Measurements from ENCODE around the gene TYRO3. TPM values are rescaled to one million over a fixed set of nuclear protein-coding genes. Genes with fewer than 3 reads are reported as not detected.
A peak's percentile ranks its signal among the peaks of the same experiment; 100 is the strongest.

Gene TYRO3
- total RNA-seq, 1 experiment from 2014 or later: 118 TPM

DNA sequence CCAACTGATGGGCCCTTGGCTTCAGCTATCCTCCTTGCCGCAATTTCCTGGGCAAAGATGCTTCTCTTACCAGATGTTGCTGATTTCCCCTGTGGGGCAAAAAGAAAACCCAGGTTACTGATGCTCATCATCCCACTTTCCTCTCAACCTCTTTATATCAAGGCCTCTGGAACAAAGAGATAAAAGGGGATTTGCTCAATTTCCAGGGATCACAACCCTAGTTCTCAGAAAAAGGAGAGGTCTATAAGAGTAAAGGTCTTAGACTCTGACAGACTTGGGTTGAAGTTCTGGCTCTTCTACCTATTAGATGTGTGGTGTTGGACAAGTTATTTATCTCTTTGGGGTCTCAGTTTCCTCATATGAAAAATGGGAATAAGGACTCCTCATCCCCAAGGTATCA lies 23.5 kb upstream of the TYRO3 start:
- ChIA-PET CTCF (no interaction called here), POLR2A (no interaction called here)
- Mint-ChIP-seq H3K4me1 (ENCODE audit: low read depth, unreplicated experiment) (no peaks in the 10 kb centered on the region), H3K27me3 (ENCODE audit: insufficient read depth, unreplicated experiment) (no peaks in the 10 kb centered on the region), H3K9me3 (ENCODE audit: unreplicated experiment) (no peaks in the 10 kb centered on the region), H3K27ac (ENCODE audit: unreplicated experiment) (no peak overlapping the region), H3K4me3 (ENCODE audit: unreplicated experiment) (no peak overlapping the region), H3K36me3 (ENCODE audit: insufficient read depth, unreplicated experiment) (peaks cover 50% of the 10 kb centered on the region)
- no peak for DNase-seq
- Histone ChIP-seq H3K27me3 (replicated peaks; ENCODE audit: control insufficient read depth, insufficient read depth, low read length) (no peaks in the 10 kb centered on the region), H3K9me3 (no peaks in the 10 kb centered on the region), H3K4me3 (ENCODE audit: low read depth, low read length) (no peak overlapping the region), H3K36me3 (ENCODE audit: control insufficient read depth, insufficient read depth, low read length) (no peaks in the 10 kb centered on the region; the same call in 1 of the 2 replicates), H3K4me1 (no peaks in the 10 kb centered on the region)
- intact Hi-C loops (cut with micrococcal nuclease; ENCODE audit: unreplicated experiment): no loop called here
- TF ChIP-seq, protein P1, sequence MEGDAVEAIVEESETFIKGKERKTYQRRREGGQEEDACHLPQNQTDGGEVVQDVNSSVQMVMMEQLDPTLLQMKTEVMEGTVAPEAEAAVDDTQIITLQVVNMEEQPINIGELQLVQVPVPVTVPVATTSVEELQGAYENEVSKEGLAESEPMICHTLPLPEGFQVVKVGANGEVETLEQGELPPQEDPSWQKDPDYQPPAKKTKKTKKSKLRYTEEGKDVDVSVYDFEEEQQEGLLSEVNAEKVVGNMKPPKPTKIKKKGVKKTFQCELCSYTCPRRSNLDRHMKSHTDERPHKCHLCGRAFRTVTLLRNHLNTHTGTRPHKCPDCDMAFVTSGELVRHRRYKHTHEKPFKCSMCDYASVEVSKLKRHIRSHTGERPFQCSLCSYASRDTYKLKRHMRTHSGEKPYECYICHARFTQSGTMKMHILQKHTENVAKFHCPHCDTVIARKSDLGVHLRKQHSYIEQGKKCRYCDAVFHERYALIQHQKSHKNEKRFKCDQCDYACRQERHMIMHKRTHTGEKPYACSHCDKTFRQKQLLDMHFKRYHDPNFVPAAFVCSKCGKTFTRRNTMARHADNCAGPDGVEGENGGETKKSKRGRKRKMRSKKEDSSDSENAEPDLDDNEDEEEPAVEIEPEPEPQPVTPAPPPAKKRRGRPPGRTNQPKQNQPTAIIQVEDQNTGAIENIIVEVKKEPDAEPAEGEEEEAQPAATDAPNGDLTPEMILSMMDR (IDR thresholded peaks at IDR 0.05; ENCODE audit: insufficient read depth in 1 of 2, low read depth in 1 of 2, low read length in 1 of 2, severe bottlenecking in 1 of 2, unreplicated experiment in 1 of 2): no peak
- BruUV-seq (replicated peaks): no TSS peak

- H3K9me3 Mint-ChIP-seq (ENCODE audit: unreplicated experiment): no peaks in the 10 kb centered on the region
- H3K27me3 ChIP-seq (replicated peaks; ENCODE audit: control insufficient read depth, insufficient read depth, low read length): no peaks in the 10 kb centered on the region
- no TSS peak for BruUV-seq (replicated peaks)
- H3K9me3 ChIP-seq: no peaks in the 10 kb centered on the region
- H3K27ac Mint-ChIP-seq (ENCODE audit: unreplicated experiment): no peak overlapping the region
- H3K4me1 ChIP-seq: no peaks in the 10 kb centered on the region
- H3K36me3 ChIP-seq (ENCODE audit: control insufficient read depth, insufficient read depth, low read length): no peaks in the 10 kb centered on the region; the same call in 1 of the 2 replicates
- TF ChIP-seq, protein P1 (IDR thresholded peaks at IDR 0.05; ENCODE audit: insufficient read depth in 1 of 2, low read depth in 1 of 2, low read length in 1 of 2, severe bottlenecking in 1 of 2, unreplicated experiment in 1 of 2): no peak
- H3K4me1 Mint-ChIP-seq (ENCODE audit: low read depth, unreplicated experiment): peaks cover under 1% of the 10 kb centered on the region
- H3K36me3 Mint-ChIP-seq (ENCODE audit: insufficient read depth, unreplicated experiment): peaks cover 50% of the 10 kb centered on the region
- H3K4me3 ChIP-seq (ENCODE audit: low read depth, low read length): no peak overlapping the region
- DNase-seq: no peak
- CTCF ChIA-PET: no interaction called here
- H3K27me3 Mint-ChIP-seq (ENCODE audit: insufficient read depth, unreplicated experiment): no peaks in the 10 kb centered on the region
- POLR2A ChIA-PET: no interaction called here
- H3K4me3 Mint-ChIP-seq (ENCODE audit: unreplicated experiment): no peak overlapping the region
- intact Hi-C loops (cut with micrococcal nuclease; ENCODE audit: unreplicated experiment): no loop called here
Observed at GRCh38 chr15:41536866-41537265, 22.1 kb upstream of the TYRO3 start.

DNA sequence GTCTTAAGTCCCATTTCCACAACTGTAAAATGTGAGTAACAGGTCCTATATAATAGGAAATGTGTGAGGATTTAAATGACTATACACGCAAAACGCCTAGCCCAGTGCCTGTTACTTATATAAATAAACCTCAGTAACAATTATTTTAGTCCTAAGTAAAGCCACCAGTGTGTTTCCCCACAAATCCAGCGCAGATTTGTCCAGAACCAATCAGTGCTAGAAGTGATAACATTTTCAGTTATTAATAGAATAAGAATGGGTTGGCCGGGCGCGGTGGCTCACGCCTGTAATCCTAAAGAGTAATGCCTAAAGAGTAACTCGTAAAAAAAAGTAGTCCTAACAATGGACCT lies 15.5 kb upstream of the TYRO3 start:
- Mint-ChIP-seq H3K36me3 (ENCODE audit: insufficient read depth, unreplicated experiment) (peaks cover 13% of the 10 kb centered on the region), H3K27me3 (ENCODE audit: insufficient read depth, unreplicated experiment) (no peaks in the 10 kb centered on the region), H3K9me3 (ENCODE audit: unreplicated experiment) (no peaks in the 10 kb centered on the region), H3K27ac (ENCODE audit: unreplicated experiment) (peak overlapping the region; percentile 88), H3K4me1 (ENCODE audit: low read depth, unreplicated experiment) (peaks cover 14% of the 10 kb centered on the region), H3K4me3 (ENCODE audit: unreplicated experiment) (peak overlapping the region; percentile 86)
- H3K9me3 ChIP-seq: no peaks in the 10 kb centered on the region
- no peaks in the 10 kb centered on the region for H3K27me3 ChIP-seq (replicated peaks; ENCODE audit: control insufficient read depth, insufficient read depth, low read length)
- no TSS peak for BruUV-seq (replicated peaks)
- ChIA-PET CTCF (interaction anchor here (1.1 kb wide), 1 partner anchor 25 kb away, joined by 4 read pairs; no protein-coding TSS in a partner anchor), POLR2A (interaction anchor here (0.6 to 1.1 kb wide), 4 partner anchors 25 to 78 kb away, joined by 3 to 11 read pairs (median 6); no protein-coding TSS in a partner anchor)
- TF ChIP-seq, protein P1 (IDR thresholded peaks at IDR 0.05; ENCODE audit: insufficient read depth in 1 of 2, low read depth in 1 of 2, low read length in 1 of 2, severe bottlenecking in 1 of 2, unreplicated experiment in 1 of 2): no peak
- H3K4me1 ChIP-seq: peaks cover 15% of the 10 kb centered on the region
- H3K4me3 ChIP-seq (ENCODE audit: low read depth, low read length): peak overlapping the region; percentile 69
- no peak for DNase-seq
- no peaks in the 10 kb centered on the region for H3K36me3 ChIP-seq (ENCODE audit: control insufficient read depth, insufficient read depth, low read length)
- intact Hi-C loops (cut with micrococcal nuclease; ENCODE audit: unreplicated experiment): no loop called here
